ENCODE measurements around the gene CRK. TPM values are rescaled to one million over a fixed set of nuclear protein-coding genes. Genes with fewer than 3 reads are reported as not detected.

The CRK gene
- total RNA-seq, 3 donors from 2014 or later: 73.9 to 85.3 (median 74.0) TPM

DNA sequence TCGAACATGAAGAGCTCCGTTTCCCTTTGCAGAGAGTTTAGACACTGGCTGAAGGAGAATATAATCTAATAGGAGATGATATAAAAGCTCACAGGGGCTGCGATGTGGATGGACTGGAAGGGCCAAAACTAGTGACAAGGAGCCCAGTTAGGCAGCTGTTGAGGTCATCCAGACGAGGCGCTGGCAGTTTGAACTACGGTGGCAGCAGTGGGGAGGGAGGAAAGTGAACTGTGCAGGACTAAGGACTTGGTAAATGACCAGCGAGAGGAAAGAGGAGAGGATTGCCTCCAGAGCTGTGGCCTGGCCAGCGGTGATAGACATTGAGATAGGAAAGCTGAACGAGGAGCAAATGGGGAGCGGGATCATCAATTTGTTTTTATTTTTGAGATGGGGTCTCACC lies 41.4 kb downstream of the CRK start:
- Histone ChIP-seq H3K36me3 (ENCODE audit: low read depth) (no peaks in the 10 kb centered on the region), H3K4me3 (no peak overlapping the region), H3K9me3 (no peaks in the 10 kb centered on the region), H3K4me1 (ENCODE audit: low read depth) (no peaks in the 10 kb centered on the region)
- intact Hi-C loops (cut with DNase I, micrococcal nuclease): no loop called here
- no peak for DNase-seq
- no peak for TF ChIP-seq CTCF (IDR thresholded peaks at IDR 0.05)
- no peak for ATAC-seq

- no peak overlapping the region for H3K4me3 ChIP-seq
- DNase-seq (peak in 1 of 3 donors; percentile 2), ATAC-seq (no peak)
- no peak for TF ChIP-seq CTCF (IDR thresholded peaks at IDR 0.05)
- no peaks in the 10 kb centered on the region for H3K36me3 ChIP-seq (ENCODE audit: low read depth)
- intact Hi-C loops (cut with DNase I, micrococcal nuclease): no loop called here
- H3K4me1 ChIP-seq (ENCODE audit: low read depth): no peaks in the 10 kb centered on the region
- H3K9me3 ChIP-seq: no peaks in the 10 kb centered on the region
Measured at GRCh38 chr17:1414001-1414574, 41.9 kb downstream of the CRK start.

GRCh38 chr17:1413281-1413791 lies 42.7 kb downstream of the CRK start:
- intact Hi-C loops (cut with DNase I, micrococcal nuclease): no loop called here
- H3K9me3 ChIP-seq: no peaks in the 10 kb centered on the region
- ATAC-seq (peak; percentile 73), DNase-seq (peak in 2 of 3 donors; percentile 33 to 44)
- no peaks in the 10 kb centered on the region for H3K36me3 ChIP-seq (ENCODE audit: low read depth)
- no peak for TF ChIP-seq CTCF (IDR thresholded peaks at IDR 0.05)
- no peaks in the 10 kb centered on the region for H3K4me1 ChIP-seq (ENCODE audit: low read depth)
- H3K4me3 ChIP-seq: no peak overlapping the region

GRCh38 chr17:1412185-1413110 lies 43.6 kb downstream of the CRK start:
- H3K4me3 ChIP-seq: no peak overlapping the region
- ATAC-seq: no peak
- H3K36me3 ChIP-seq (ENCODE audit: low read depth): no peaks in the 10 kb centered on the region
- H3K4me1 ChIP-seq (ENCODE audit: low read depth): no peaks in the 10 kb centered on the region
- TF ChIP-seq CTCF (IDR thresholded peaks at IDR 0.05): no peak
- intact Hi-C loops (cut with DNase I, micrococcal nuclease): no loop called here
- no peaks in the 10 kb centered on the region for H3K9me3 ChIP-seq
- no peak for DNase-seq

GRCh38 chr17:1402262-1402586 lies 53.8 kb downstream of the CRK start:
- no peaks in the 10 kb centered on the region for H3K36me3 ChIP-seq (ENCODE audit: low read depth)
- no peak overlapping the region for H3K4me3 ChIP-seq
- no peak for TF ChIP-seq CTCF (IDR thresholded peaks at IDR 0.05)
- ATAC-seq (no peak), DNase-seq (no peak)
- intact Hi-C loops (cut with DNase I, micrococcal nuclease): no loop called here
- no peaks in the 10 kb centered on the region for H3K9me3 ChIP-seq
- peaks cover 12% of the 10 kb centered on the region for H3K4me1 ChIP-seq (ENCODE audit: low read depth)

Measured in mucosa of descending colon (tissue), 3 donors.